Activated CD4-positive, alpha-beta T cell treated with anti-CD3 and anti-CD28 coated beads for 4 hours (primary cell): Measurements from ENCODE around the gene BAIAP2L2.
"Not testable (repeated sequence)": the region's sequence is repeated elsewhere in the genome, so short reads cannot be mapped to it uniquely, and the experiment has no call there.

ENCODE experiments used
- DNase-seq, 2 donors: peaks; one replicate each; pipeline ENCODE4 v3.0.0-alpha.2; 2020

Gene BAIAP2L2, protein sequence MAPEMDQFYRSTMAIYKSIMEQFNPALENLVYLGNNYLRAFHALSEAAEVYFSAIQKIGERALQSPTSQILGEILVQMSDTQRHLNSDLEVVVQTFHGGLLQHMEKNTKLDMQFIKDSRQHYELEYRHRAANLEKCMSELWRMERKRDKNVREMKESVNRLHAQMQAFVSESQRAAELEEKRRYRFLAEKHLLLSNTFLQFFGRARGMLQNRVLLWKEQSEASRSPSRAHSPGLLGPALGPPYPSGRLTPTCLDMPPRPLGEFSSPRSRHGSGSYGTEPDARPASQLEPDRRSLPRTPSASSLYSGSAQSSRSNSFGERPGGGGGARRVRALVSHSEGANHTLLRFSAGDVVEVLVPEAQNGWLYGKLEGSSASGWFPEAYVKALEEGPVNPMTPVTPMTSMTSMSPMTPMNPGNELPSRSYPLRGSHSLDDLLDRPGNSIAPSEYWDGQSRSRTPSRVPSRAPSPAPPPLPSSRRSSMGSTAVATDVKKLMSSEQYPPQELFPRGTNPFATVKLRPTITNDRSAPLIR

GRCh38 chr22:38110008-38110862 is at the start of gene BAIAP2L2:
Gene BAIAP2L2 (minus strand): TSS chr22:38110684. CDS start chr22:38110525, 159 bp downstream.
- DNase-seq, result no peak

GRCh38 chr22:38155703-38156102 is 45.2 kb upstream of the BAIAP2L2 start:
- DNase-seq, result no peak

DNA sequence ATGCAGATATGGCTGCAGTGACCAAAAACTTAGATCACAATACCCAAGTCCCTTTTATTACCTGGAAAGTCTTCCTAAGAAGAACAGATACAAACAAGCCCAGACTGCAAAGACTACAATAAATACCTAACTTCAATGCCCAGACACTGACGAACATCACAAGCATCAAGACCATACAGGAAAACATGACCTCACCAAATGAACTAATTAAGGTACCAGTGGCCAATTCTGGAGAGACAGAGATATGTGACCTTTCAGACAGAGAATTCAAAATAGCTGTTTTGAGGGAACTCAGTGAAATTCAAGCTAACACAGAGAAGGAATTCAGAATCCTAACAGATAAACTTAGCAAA is 44.1 kb upstream of the BAIAP2L2 start:
- DNase-seq, result not testable (repeated sequence)

- no peak for DNase-seq
Measured at GRCh38 chr22:38153821-38154562, 43.5 kb upstream of the BAIAP2L2 start.

DNA sequence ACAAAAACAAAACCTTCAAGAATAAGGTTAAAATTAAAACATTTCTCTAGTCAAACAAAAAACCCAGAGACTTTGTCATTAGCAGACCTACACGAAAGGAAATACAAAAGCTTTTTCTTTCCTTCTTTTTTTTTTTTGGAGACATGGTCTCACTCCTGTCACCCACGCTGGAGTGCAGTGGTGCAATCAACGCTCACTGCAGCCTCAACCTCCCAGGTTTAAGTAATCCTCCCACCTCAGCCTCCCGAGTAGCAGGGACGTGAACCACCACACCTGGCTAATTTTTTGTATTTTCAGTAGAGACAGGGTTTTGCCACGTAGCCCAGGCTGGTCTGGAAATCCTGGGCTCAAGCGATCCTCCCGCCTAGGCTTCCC is 40.6 kb upstream of the BAIAP2L2 start:
- no peak for DNase-seq

GRCh38 chr22:38148245-38148644 is 37.8 kb upstream of the BAIAP2L2 start:
- no peak for DNase-seq

- DNase-seq, result not testable (repeated sequence)
Measured at GRCh38 chr22:38146166-38146565, 35.7 kb upstream of the BAIAP2L2 start.

- no peak for DNase-seq
Measured at GRCh38 chr22:38144025-38144405, 33.5 kb upstream of the BAIAP2L2 start.

- no peak for DNase-seq
Measured at GRCh38 chr22:38142606-38143005, 32.1 kb upstream of the BAIAP2L2 start.

GRCh38 chr22:38141217-38141973 is 30.9 kb upstream of the BAIAP2L2 start:
- no peak for DNase-seq

DNA sequence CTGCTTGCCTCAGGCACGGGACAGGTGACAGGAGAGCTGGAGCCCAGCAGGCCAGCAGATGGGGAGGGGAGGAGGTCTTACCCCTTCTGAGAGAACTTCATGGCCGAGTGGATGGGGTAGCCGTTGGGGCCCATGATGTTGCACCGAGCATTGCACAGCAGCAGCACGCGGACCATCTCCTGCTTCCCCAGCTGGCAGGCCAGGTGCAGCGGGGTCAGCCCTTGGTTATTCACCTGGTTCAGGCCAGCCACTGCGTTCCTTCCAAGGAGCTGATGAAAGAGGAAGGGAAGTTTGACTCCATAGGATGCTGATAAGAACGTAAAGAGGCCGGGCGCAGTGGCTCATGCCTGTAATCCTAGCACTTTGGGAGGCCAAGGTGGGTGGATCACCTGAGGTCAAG is 29.4 kb upstream of the BAIAP2L2 start:
- DNase-seq, result no peak

GRCh38 chr22:38138961-38139360 is 28.5 kb upstream of the BAIAP2L2 start:
- no peak for DNase-seq

DNA sequence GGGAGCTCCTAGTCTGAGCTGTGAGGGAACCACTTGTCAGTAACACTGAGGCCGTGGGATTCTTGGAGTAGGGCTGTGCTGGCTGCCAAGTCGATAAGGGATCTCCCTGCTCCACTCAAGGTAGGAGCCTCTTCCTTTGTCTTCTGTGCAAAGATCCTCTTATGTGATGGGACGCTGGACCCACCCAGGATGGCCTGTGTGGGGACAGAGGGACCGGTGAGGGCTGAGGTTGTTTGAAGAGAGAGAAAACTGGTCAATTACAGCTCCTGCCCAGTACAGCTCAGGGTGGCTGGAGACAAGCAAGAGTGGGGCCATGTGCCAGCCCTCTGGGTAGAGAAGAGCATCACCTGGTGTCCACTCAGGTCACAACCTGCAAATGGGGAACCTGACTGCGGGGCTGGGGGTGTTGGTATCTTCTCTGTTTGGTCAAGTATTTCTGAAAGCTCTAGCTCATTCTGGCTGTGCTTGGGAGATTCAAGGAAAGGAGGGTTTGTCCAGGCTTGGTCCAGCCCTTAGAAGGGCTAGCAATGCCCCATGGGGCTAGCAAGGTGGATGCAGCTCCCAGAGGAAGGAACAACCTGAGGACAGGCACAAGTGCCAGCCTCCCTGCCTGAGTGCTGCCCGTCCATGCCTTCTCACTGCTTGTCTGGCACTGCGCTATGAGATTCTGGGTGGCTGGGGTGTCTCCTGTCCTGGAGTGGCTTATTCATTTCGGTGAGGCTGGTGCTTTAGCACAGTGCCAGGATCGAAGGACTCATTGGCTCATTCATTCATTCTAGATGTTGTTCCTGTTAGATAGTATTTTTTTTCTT is 27.6 kb upstream of the BAIAP2L2 start:
- DNase-seq, result no peak

DNA sequence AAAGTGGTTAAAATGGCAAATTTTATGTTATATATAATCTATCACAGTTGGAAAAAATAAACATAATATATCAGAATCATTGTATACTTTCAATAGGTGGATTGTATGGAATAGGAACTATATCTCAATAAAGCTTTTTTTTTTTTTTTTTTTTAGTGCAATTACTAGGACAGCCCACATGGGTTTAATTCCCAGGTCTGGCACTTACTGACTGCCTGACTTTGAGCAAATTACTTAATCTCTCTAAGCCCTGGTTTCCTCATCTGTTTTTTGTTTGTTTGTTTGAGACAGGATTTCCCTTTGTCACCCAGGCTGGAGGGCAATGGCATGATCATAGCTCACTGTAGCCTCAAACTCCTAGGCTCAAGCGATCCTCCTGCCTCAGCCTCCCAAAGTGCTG is 26.1 kb upstream of the BAIAP2L2 start:
- DNase-seq, result no peak

DNA sequence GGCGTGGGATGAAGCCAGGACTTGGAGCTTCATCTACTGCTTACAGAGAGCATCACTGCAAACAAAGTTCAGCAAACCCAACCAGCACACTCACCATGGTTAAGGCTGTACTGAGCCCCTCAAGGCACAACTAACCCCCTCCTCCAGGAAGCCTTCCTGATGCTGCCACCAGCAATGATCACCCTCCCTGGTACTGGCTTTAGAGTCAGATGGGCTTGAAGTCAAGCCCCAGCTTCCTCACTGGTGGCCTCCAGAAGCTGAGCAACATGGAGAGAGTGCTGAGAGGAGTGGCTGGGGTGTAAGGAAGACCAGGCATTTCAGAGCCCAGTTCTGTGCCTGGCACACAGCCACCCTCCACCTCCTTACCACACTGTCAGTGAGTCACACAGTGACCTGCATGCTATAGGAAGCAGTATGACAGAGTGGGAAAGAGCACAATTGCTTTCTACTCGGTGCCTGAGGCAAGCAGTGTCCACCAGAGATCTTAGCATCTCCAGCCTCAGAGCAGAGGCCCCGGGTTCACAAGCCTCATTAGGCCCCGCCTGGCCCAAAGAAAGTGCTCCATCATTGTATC is 24.7 kb upstream of the BAIAP2L2 start:
- no peak for DNase-seq

- no peak for DNase-seq
Measured at GRCh38 chr22:38133331-38133730, 22.8 kb upstream of the BAIAP2L2 start.

- no peak for DNase-seq
Measured at GRCh38 chr22:38132794-38133193, 22.3 kb upstream of the BAIAP2L2 start.

DNA sequence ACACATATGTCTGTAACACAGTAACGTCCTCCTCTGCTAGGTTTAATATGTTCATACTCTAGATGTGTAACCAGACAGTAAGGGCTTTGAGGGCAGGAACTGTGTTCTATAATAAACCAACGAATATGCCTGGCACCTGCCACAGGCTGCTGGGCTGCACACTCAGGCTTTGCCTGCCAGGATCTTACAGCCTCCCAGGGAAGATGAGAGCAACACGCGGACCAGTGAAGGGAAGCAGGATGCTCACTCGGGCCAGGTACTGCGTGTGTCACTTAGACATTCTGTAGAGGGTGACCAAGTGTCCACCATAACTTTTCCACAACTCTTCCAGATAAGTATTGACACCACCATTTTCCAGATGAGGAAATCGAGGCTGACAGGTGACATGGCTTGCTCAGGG is 21.7 kb upstream of the BAIAP2L2 start:
- no peak for DNase-seq

- DNase-seq, result no peak
Measured at GRCh38 chr22:38131399-38131798, 20.9 kb upstream of the BAIAP2L2 start.

DNA sequence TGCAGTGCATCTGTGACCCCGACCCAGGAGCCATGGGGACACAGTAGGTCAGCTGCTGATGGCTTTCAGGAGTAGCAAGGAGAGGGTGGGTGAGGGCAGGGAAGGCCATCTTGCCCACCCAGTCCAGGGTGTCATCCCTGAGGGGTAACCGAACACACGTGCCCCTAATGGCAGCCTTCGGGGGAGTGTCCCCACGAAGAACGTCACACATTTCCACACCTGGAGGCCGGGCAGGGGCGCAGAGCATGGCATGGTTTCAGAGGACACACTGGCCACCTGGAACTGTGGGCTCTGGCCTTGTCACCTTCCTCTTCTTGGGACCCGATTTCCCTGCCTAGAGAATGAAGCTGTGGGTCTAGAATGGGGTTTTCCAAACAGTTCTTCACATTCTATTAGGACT is 19.4 kb upstream of the BAIAP2L2 start:
- no peak for DNase-seq

- DNase-seq, result no peak
Measured at GRCh38 chr22:38129021-38129420, 18.5 kb upstream of the BAIAP2L2 start.
